Gastrocnemius medialis (tissue), 4 donors: ENCODE measurements around the gene BICD2. TPM values are rescaled to one million over a fixed set of nuclear protein-coding genes. Genes with fewer than 3 reads are reported as not detected.

Experiments used
- ATAC-seq, 2 donors: fragments of 150-250 bp; one replicate each; pipeline ENCODE4 v1.9.1; 2016
- DNase-seq, 2 donors: peaks; one replicate each; pipeline ENCODE4 v3.0.0-alpha.2; 2019
- H3K27ac ChIP-seq, 4 donors: fragments of 200-600 bp; sonication (generic); 1 replicate in 1 of 4; 2 replicates in 3 of 4; pipeline ENCODE4 v1.5.1; 2016 to 2018; ENCODE audit warnings: mild to moderate bottlenecking in 2 of 4, moderate library complexity in 1 of 4
- H3K27me3 ChIP-seq, 3 donors: fragments of 200-600 bp; sonication (generic) in 2 of 3; 1 replicate in 1 of 3; 2 replicates in 2 of 3; pipeline versions ENCODE4 v1.5.1 to v1.6.0; 2016 to 2019; ENCODE audit warnings: mild to moderate bottlenecking in 1 of 3, moderate library complexity in 1 of 3
- H3K36me3 ChIP-seq, 2 donors: fragments of 200-600 bp; sonication (generic) in 1 of 2; one replicate each; pipeline ENCODE4 v1.5.1; 2017 to 2018
- H3K4me1 ChIP-seq, 2 donors: fragments of 200-600 bp; sonication (generic) in 1 of 2; one replicate each; pipeline ENCODE4 v1.5.1; 2016 to 2017; ENCODE audit warnings: mild to moderate bottlenecking in 2 of 2
- H3K4me3 ChIP-seq, 4 donors: fragments of 200-600 bp; sonication (generic) in 3 of 4; 1 replicate in 1 of 4; 2 replicates in 3 of 4; pipeline ENCODE4 v1.5.1; 2016 to 2019; ENCODE audit warnings: mild to moderate bottlenecking in 2 of 4
- H3K9me3 ChIP-seq, 3 donors: fragments of 200-600 bp; sonication (generic) in 2 of 3; 1 replicate in 1 of 3; 2 replicates in 2 of 3; pipeline ENCODE4 v1.5.1; 2016 to 2019
- CTCF ChIP-seq, 5 experiments: fragments of 450-650 bp in 3 of 5; fragments of 200-600 bp in 2 of 5; sonication (generic) in 2 of 5; IDR thresholded peaks in 4 of 5; conservative IDR thresholded peaks in 1 of 5; 1 replicate in 4 of 5; 2 replicates in 1 of 5; pipeline ENCODE4 v1.5.1; 2016 to 2019; ENCODE audit warnings: antibody characterized with exemption in 5 of 5, mild to moderate bottlenecking in 3 of 5, moderate library complexity in 3 of 5
- POLR2A ChIP-seq, 2 donors: fragments of 450-650 bp; IDR thresholded peaks; one replicate each; pipeline ENCODE4 v1.6.1; 2017; ENCODE audit warnings: antibody characterized with exemption in 2 of 2, mild to moderate bottlenecking in 2 of 2, moderate library complexity in 2 of 2
- in situ Hi-C, 4 donors: fragments of 200-750 bp; cut with MboI; loops; one replicate each; pipeline versions ENCODE4 v1.15.0 to v1.8.0; 2017; ENCODE audit warnings: low sequenced_read_pairs in 4 of 4
- intact Hi-C: fragments of 100-400 bp; cut with DNase I; formaldehyde crosslinking; loops from one replicate; pipeline ENCODE4 v1.15.1; 2023; ENCODE audit warnings: low total_unique reads
- total RNA-seq, 4 donors: library from RNA; depleted of rRNA; stranded (reverse); fragments of >200 nt; gene quantifications; one replicate each; pipeline versions ENCODE4 v1.1.0 to v1.2.3, GENCODE V29; 2016

BICD2 gene
- total RNA-seq, 4 donors from 2014 or later, result 21.5 to 54.6 (median 38.7) TPM

GRCh38 chr9:92725266-92725545, 39.4 kb downstream of the BICD2 start:
- TF ChIP-seq CTCF (IDR thresholded peaks at IDR 0.05 in 4 of 5, conservative IDR thresholded peaks at IDR 0.05 in 1 of 5) (no peak), POLR2A (IDR thresholded peaks at IDR 0.05) (no peak)

GRCh38 chr9:92724528-92725265, 39.9 kb downstream of the BICD2 start:
- Histone ChIP-seq H3K27me3 (no peaks in the 10 kb centered on the region), H3K4me3 (no peak overlapping the region), H3K27ac (no peak overlapping the region), H3K9me3 (no peaks in the 10 kb centered on the region), H3K4me1 (peaks cover 0 to 6% of the 10 kb centered on the region in 2 donors), H3K36me3 (peaks cover 0 to 40% of the 10 kb centered on the region in 2 donors)
- intact Hi-C loops (no loop called here), in situ Hi-C loops (loop anchor here in 1 of 4 donors (5.0 kb wide), 1 partner anchor 68 kb away; no protein-coding TSS in a partner anchor)
- no peak for TF ChIP-seq POLR2A (IDR thresholded peaks at IDR 0.05)
- TF ChIP-seq CTCF (IDR thresholded peaks at IDR 0.05 in 4 of 5, conservative IDR thresholded peaks at IDR 0.05 in 1 of 5), result no peak
- DNase-seq, result no peak
- no peak for ATAC-seq

More at GRCh38 chr9:92725266-92725545, 39.4 kb downstream of the BICD2 start:
- intact Hi-C loops (no loop called here), in situ Hi-C loops (no loop called here)
- H3K36me3 ChIP-seq, result peaks cover 0 to 35% of the 10 kb centered on the region in 2 donors
- ATAC-seq (no peak), DNase-seq (no peak)
- no peaks in the 10 kb centered on the region for H3K9me3 ChIP-seq
- H3K27me3 ChIP-seq, result no peaks in the 10 kb centered on the region
- H3K4me3 ChIP-seq, result no peak overlapping the region
- H3K27ac ChIP-seq, result no peak overlapping the region
- H3K4me1 ChIP-seq, result peaks cover 0 to 6% of the 10 kb centered on the region in 2 donors

- ATAC-seq (no peak), DNase-seq (no peak)
- peaks cover 0 to 6% of the 10 kb centered on the region in 2 donors for H3K4me1 ChIP-seq
- H3K27me3 ChIP-seq, result no peaks in the 10 kb centered on the region
- intact Hi-C loops, result no loop called here
- H3K4me3 ChIP-seq, result no peak overlapping the region
- H3K9me3 ChIP-seq, result no peaks in the 10 kb centered on the region
- H3K27ac ChIP-seq, result no peak overlapping the region
- TF ChIP-seq CTCF (IDR thresholded peaks at IDR 0.05 in 4 of 5, conservative IDR thresholded peaks at IDR 0.05 in 1 of 5) (no peak), POLR2A (IDR thresholded peaks at IDR 0.05) (no peak)
- in situ Hi-C loops, result loop anchor here in 1 of 4 donors (5.0 kb wide), 1 partner anchor 68 kb away; no protein-coding TSS in a partner anchor
- H3K36me3 ChIP-seq, result peaks cover 0 to 44% of the 10 kb centered on the region in 2 donors
Observed at GRCh38 chr9:92723801-92724323, 40.8 kb downstream of the BICD2 start.

DNA sequence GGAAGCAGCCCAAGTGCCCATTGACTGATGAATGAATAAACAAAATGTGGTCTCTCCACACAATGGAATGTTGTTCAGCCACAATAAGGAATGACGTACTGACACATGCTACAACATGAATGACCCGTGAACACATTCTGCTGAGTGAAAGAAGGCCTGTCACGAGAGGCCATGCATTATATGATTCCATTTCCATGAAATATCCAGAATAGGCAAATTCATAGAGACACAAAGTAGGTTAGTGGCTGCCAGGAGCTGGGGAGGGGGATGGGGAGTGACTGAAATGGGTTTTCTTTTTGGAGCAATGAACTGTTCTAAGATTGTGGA, 41.4 kb downstream of the BICD2 start:
- DNase-seq (no peak), ATAC-seq (no peak)
- Histone ChIP-seq H3K4me1 (peaks cover 0 to 6% of the 10 kb centered on the region in 2 donors), H3K27ac (no peak overlapping the region), H3K4me3 (no peak overlapping the region), H3K9me3 (no peaks in the 10 kb centered on the region), H3K36me3 (peaks cover 0 to 43% of the 10 kb centered on the region in 2 donors), H3K27me3 (no peaks in the 10 kb centered on the region)
- intact Hi-C loops (no loop called here), in situ Hi-C loops (loop anchor here in 1 of 4 donors (5.0 kb wide), 1 partner anchor 69 kb away; no protein-coding TSS in a partner anchor)
- TF ChIP-seq CTCF (IDR thresholded peaks at IDR 0.05 in 4 of 5, conservative IDR thresholded peaks at IDR 0.05 in 1 of 5) (no peak), POLR2A (IDR thresholded peaks at IDR 0.05) (no peak)
